ENCODE data around the gene TMEM201.
"Not testable (repeated sequence)": the region's sequence is repeated elsewhere in the genome, so short reads cannot be mapped to it uniquely, and the experiment has no call there.

DNA sequence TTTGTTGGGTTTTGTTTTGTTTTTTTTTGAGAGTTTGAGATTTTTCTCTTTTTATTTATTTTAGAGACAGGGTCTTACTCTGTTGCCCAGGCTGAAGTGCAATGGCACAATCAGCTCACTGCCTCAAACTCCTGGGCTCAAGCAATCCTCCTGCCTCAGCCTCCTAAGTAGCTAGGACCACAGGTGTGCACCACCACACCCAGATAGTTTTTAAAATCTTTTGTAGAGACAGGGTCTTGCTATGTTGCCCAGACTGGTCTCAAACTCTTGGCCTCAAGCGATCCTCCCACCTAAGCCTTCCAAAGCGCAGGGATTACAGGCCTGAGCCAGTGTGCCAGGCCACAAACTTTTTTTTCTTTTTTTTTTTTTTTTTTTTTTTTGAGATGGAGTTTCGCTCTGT is 36.3 kb downstream of the TMEM201 start:
- not testable (repeated sequence) for TF ChIP-seq SPI1, TAF1, POLR2A, POLR2AphosphoS5, POU2F2 (IDR thresholded peaks at IDR 0.05; ENCODE audit: low read depth, low read length)

Data from GM12891 (cell line).